Measurements from ENCODE around the gene PNKD.

The PNKD gene

DNA sequence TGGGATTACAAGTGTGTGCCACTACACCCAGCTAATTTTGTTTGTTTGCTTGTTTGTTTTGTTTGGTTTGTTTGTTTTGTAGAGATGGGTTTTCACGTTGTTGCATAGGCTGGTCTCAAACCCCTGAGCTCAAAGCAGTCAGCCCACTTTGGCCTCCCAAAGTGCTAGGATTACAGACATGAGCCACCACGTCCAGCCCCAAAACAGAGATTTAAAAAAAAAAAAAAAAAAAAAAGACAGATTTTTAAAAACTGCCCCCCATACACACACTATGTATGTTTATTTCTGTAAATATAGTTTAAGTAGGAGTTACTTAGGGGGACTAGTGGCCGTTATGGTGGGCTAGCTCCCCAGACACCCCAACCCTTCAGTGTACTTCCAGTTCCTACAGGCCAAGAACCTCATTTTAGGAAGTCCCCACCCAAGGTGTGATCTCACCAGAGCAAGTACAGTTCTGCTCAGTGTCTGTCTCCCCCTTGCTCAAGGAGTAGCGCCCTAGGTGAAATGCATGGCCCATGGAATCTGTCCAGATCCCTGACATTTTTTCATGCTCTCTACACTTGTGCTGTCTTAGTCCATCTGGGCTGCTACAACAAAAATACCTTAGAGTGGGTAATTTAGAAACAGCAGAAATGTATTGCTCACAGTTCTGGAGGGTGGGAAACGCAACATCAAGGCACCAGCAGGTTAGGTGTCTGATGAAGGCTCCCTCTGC lies 23.6 kb downstream of the PNKD start:
- no peak overlapping the region for H3K4me3 ChIP-seq (replicated peaks; ENCODE audit: low read depth, low read length)
- DNase-seq (ENCODE audit: extremely low read depth, low read depth) = no peak
- TF ChIP-seq, protein P1, sequence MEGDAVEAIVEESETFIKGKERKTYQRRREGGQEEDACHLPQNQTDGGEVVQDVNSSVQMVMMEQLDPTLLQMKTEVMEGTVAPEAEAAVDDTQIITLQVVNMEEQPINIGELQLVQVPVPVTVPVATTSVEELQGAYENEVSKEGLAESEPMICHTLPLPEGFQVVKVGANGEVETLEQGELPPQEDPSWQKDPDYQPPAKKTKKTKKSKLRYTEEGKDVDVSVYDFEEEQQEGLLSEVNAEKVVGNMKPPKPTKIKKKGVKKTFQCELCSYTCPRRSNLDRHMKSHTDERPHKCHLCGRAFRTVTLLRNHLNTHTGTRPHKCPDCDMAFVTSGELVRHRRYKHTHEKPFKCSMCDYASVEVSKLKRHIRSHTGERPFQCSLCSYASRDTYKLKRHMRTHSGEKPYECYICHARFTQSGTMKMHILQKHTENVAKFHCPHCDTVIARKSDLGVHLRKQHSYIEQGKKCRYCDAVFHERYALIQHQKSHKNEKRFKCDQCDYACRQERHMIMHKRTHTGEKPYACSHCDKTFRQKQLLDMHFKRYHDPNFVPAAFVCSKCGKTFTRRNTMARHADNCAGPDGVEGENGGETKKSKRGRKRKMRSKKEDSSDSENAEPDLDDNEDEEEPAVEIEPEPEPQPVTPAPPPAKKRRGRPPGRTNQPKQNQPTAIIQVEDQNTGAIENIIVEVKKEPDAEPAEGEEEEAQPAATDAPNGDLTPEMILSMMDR (IDR thresholded peaks at IDR 0.05; ENCODE audit: low read depth, low read length, missing control alignments) = no peak

DNA sequence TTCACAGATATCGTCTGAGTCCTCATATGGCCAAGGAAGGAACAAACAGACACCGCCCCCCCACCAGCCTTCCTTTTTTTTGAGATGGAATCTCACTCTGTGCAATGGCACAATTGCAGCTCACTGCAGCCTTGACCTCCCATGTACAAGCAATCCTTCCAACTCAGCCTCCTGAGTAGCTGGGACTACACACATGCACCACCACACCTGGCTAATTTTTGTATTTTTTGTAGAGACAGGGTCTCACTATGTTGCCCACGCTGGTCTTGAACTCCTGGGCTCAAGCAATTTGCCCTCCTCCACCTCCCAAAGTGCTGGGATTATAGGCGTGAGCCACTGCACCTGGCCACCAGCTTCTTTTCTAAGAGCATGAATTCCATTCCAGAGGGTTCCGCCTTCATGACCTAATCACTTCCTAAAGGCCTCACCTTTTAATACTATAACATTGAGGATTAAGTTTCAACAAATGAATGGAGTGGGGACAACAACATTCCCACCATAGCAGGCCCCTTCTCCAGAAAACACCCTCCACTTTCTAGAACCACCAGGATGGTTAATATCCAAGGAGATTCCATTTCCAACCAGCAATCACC lies 24.2 kb downstream of the PNKD start:
- no peak overlapping the region for H3K4me3 ChIP-seq (replicated peaks; ENCODE audit: low read depth, low read length)
- TF ChIP-seq, protein P1 (IDR thresholded peaks at IDR 0.05; ENCODE audit: low read depth, low read length, missing control alignments) = no peak
- DNase-seq (ENCODE audit: extremely low read depth, low read depth) = no peak

DNA sequence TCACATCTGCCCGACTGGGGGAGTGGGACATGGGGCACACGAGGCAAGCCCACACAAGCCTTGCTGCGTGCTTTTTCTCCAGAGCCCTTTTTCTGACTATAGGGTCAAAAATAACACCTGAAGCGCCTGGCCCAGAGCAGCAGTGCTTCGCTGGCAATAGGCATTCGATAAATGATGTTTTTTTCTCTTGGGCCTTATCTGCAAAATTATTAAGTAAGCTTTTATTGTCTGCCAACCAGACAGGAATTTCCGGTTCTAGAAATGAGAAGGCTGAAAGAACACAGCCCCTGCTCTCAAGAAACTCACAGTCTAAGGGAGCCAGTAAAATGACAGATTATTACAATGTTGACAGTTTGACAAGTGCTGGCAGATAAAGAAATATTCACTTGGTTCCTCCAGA lies 24.7 kb downstream of the PNKD start:
- DNase-seq (ENCODE audit: extremely low read depth, low read depth) = no peak
- H3K4me3 ChIP-seq (replicated peaks; ENCODE audit: low read depth, low read length) = no peak overlapping the region
- TF ChIP-seq, protein P1 (IDR thresholded peaks at IDR 0.05; ENCODE audit: low read depth, low read length, missing control alignments) = no peak

DNA sequence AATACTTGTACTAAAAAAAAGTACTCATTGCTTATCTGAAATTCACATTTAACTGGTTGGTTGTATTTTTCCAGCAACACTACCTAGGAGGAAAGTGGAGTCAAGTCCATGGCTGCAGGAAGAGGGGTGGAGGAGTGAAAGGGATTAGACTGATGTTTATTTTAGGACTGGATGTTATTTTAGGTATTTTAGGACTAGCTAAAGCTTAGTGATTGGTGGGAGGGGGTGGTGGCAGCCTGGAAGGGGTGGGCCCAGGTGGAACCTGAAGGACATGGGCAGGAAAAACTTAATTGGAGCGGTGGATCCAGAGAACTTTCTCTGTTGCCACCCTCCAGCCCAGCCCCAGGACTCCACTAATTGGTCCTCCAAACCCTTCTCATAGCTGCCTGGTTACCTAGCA lies 25.9 kb downstream of the PNKD start:
- DNase-seq (ENCODE audit: extremely low read depth, low read depth) = no peak
- TF ChIP-seq, protein P1 (IDR thresholded peaks at IDR 0.05; ENCODE audit: low read depth, low read length, missing control alignments) = no peak
- H3K4me3 ChIP-seq (replicated peaks; ENCODE audit: low read depth, low read length) = no peak overlapping the region

DNA sequence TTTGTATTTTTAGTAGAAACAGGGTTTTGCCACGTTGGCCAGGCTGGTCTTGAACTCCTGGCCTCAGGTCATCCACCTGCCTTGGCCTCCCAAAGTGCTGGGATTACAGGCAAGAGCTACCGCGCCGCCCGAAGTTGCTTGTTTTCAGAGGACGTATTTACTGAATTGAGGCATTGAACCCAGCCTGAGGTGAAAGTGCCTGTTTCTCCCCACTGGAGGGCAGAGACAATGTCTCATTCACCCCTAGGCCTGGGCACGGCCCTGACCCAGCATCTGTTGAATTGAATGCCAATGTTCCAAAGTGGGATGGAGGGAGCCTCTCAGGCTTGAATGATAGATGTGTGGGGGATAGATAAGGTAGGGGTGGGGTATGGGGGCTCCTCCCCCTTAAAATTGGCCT lies 26.5 kb downstream of the PNKD start:
- no peak for DNase-seq (ENCODE audit: extremely low read depth, low read depth)
- no peak overlapping the region for H3K4me3 ChIP-seq (replicated peaks; ENCODE audit: low read depth, low read length)
- TF ChIP-seq, protein P1 (IDR thresholded peaks at IDR 0.05; ENCODE audit: low read depth, low read length, missing control alignments) = no peak

DNA sequence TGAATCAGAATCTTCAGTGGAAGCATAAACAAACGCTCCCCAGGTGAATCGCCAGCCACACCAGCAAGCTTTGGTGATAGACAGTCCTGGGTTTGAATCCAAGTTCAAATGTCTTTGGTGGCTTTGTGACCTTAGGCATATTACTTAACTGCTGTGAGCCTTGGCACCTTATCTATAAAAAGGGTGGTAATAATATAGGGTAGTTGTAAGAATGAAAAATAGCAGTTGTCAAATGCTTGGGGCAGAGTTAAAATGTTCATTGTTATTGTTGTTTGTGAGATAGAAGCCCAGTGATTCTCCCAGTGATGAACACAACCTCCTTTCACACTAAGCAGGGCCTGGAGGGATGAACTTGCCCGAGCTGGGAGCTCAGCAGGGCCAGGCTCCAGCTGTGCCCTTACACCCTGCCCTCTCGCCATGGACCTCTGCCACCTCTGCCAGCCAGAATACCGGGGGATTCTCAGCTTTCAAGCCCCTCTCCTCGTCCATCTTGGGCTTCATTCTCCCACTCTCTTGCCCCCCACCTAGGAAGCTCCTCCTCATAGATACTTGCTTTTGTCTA lies 28.1 kb downstream of the PNKD start:
- DNase-seq (ENCODE audit: extremely low read depth, low read depth) = no peak
- no peak overlapping the region for H3K4me3 ChIP-seq (replicated peaks; ENCODE audit: low read depth, low read length)
- TF ChIP-seq, protein P1 (IDR thresholded peaks at IDR 0.05; ENCODE audit: low read depth, low read length, missing control alignments) = no peak
